Measurements from ENCODE around the gene RXRA.

GRCh38 chr9:134407121-134407779 is 81.0 kb downstream of the RXRA start:
- TF ChIP-seq TAF1 (conservative IDR thresholded peaks at IDR 0.05) = no peak
- no peak for TF ChIP-seq CTCF (IDR thresholded peaks at IDR 0.05; ENCODE audit: low read depth, low read length, missing input control)
- TF ChIP-seq HNF4G (IDR thresholded peaks at IDR 0.05) = no peak
- TF ChIP-seq REST (IDR thresholded peaks at IDR 0.05) = no peak
- TF ChIP-seq MAX (IDR thresholded peaks at IDR 0.05) = peak; percentile 89
- no peak for TF ChIP-seq ZBTB33 (IDR thresholded peaks at IDR 0.05)
- TF ChIP-seq JUND (IDR thresholded peaks at IDR 0.05) = no peak
- no peak for TF ChIP-seq GABPA (IDR thresholded peaks at IDR 0.05 in 1 of 2, conservative IDR thresholded peaks at IDR 0.05 in 1 of 2)
- peak in 1 of 2 donors; percentile 37 for TF ChIP-seq RXRA (IDR thresholded peaks at IDR 0.05)
- peak in 1 of 2 donors; percentile 50 for TF ChIP-seq EGR1 (IDR thresholded peaks at IDR 0.05; ENCODE audit: low read depth in 2 of 2)
- TF ChIP-seq RAD21 (IDR thresholded peaks at IDR 0.05) = peak; percentile 46 to 62
- TF ChIP-seq YY1 (IDR thresholded peaks at IDR 0.05) = peak; percentile 32
